ENCODE results near the gene B4GALT3. TPM values are rescaled to one million over a fixed set of nuclear protein-coding genes. Genes with fewer than 3 reads are reported as not detected.

B4GALT3 gene
- total and polyA plus RNA-seq, 9 of the 15 experiments (the other 6 are each of a cell fraction or from before 2014, with no cell fraction given): 31.2 to 103 (median 46.1) TPM

DNA sequence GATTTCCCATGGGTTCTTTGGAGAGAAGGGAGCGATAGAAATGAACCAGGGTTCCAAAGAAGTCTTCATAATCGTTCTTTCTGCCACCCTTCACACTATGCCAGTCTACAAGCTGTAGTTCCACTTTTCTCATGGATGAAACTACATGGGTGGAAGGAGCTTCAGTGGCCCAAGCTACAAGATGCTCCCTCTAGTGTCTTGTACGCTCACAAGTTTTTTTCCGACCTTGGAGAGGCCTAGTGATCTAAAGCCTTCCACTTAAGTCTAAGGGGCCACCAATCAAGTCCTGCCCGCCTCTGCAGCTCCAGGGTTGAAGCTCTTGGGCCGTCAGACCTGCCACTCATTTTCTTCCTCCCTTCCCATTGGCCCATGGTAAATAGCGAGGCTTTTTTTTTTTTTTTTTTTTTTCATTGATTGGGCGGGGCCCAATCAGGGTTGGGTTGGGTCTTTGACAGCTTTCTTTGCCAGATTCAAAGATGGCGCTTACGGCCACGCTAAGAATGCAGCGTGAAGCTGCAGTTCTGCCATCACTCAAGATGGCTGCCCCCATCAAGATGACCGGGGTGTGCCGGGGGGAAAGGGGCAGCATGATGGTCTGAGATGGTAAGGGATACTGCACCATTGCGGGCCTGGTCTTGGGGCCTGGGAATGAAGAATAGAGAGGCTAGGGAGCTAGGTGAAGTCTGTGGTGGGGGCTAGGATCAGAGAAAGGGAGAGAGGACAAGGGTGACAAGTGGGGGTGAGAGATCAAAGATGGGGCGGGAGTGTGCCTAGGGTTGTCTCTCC is 48.4 kb upstream of the B4GALT3 start, which contains the start of gene TOMM40L (continued):
- TF ChIP-seq FOXJ3 (CRISPR knock-in tag; IDR thresholded peaks at IDR 0.05): no peak
- no peak for TF ChIP-seq HOXB6 (CRISPR knock-in tag; IDR thresholded peaks at IDR 0.05; ENCODE audit: borderline replicate concordance)
- no peak for TF ChIP-seq NFE2 (IDR thresholded peaks at IDR 0.05; ENCODE audit: low read depth)
- no peak for TF ChIP-seq NELFE (IDR thresholded peaks at IDR 0.05; ENCODE audit: insufficient read depth, insufficient read length)
- no peak for TF ChIP-seq ZNF436 (CRISPR knock-in tag; IDR thresholded peaks at IDR 0.05)
- no peak for TF ChIP-seq NFXL1 (CRISPR knock-in tag; IDR thresholded peaks at IDR 0.05)
- TF ChIP-seq, protein P1, sequence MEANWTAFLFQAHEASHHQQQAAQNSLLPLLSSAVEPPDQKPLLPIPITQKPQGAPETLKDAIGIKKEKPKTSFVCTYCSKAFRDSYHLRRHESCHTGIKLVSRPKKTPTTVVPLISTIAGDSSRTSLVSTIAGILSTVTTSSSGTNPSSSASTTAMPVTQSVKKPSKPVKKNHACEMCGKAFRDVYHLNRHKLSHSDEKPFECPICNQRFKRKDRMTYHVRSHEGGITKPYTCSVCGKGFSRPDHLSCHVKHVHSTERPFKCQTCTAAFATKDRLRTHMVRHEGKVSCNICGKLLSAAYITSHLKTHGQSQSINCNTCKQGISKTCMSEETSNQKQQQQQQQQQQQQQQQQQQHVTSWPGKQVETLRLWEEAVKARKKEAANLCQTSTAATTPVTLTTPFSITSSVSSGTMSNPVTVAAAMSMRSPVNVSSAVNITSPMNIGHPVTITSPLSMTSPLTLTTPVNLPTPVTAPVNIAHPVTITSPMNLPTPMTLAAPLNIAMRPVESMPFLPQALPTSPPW (CRISPR knock-in tag; IDR thresholded peaks at IDR 0.05): peak; percentile 81
- TF ChIP-seq ZNF212 (CRISPR knock-in tag; IDR thresholded peaks at IDR 0.05): no peak
- TF ChIP-seq, protein P2, sequence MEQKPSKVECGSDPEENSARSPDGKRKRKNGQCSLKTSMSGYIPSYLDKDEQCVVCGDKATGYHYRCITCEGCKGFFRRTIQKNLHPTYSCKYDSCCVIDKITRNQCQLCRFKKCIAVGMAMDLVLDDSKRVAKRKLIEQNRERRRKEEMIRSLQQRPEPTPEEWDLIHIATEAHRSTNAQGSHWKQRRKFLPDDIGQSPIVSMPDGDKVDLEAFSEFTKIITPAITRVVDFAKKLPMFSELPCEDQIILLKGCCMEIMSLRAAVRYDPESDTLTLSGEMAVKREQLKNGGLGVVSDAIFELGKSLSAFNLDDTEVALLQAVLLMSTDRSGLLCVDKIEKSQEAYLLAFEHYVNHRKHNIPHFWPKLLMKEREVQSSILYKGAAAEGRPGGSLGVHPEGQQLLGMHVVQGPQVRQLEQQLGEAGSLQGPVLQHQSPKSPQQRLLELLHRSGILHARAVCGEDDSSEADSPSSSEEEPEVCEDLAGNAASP (IDR thresholded peaks at IDR 0.05): no peak
- TF ChIP-seq, protein P3, sequence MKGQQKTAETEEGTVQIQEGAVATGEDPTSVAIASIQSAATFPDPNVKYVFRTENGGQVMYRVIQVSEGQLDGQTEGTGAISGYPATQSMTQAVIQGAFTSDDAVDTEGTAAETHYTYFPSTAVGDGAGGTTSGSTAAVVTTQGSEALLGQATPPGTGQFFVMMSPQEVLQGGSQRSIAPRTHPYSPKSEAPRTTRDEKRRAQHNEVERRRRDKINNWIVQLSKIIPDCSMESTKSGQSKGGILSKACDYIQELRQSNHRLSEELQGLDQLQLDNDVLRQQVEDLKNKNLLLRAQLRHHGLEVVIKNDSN (CRISPR knock-in tag; IDR thresholded peaks at IDR 0.05): no peak
- 0 out of 2 replicates have a peak, but pooled peaks have one; percentile 23 for TF ChIP-seq ZNF583 (CRISPR knock-in tag; IDR thresholded peaks at IDR 0.05)
- no peak for TF ChIP-seq TCF7L2 (IDR thresholded peaks at IDR 0.05; ENCODE audit: low read depth, low read length)
- TF ChIP-seq RAD51 (IDR thresholded peaks at IDR 0.05; ENCODE audit: borderline replicate concordance, low read depth): no peak
- TF ChIP-seq, protein P4, sequence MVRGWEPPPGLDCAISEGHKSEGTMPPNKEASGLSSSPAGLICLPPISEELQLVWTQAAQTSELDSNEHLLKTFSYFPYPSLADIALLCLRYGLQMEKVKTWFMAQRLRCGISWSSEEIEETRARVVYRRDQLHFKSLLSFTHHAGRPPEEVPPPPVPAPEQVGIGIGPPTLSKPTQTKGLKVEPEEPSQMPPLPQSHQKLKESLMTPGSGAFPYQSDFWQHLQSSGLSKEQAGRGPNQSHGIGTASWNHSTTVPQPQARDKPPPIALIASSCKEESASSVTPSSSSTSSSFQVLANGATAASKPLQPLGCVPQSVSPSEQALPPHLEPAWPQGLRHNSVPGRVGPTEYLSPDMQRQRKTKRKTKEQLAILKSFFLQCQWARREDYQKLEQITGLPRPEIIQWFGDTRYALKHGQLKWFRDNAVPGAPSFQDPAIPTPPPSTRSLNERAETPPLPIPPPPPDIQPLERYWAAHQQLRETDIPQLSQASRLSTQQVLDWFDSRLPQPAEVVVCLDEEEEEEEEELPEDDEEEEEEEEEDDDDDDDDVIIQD (CRISPR knock-in tag; IDR thresholded peaks at IDR 0.05): no peak
- no peak for TF ChIP-seq ZNF764 (CRISPR knock-in tag; IDR thresholded peaks at IDR 0.05; ENCODE audit: low read depth)
- TF ChIP-seq GATAD2B (IDR thresholded peaks at IDR 0.05; ENCODE audit: borderline replicate concordance): no peak
- TF ChIP-seq ZNF584 (CRISPR knock-in tag; IDR thresholded peaks at IDR 0.05; ENCODE audit: low read depth): no peak
- no peak for TF ChIP-seq ZNF445 (CRISPR knock-in tag; IDR thresholded peaks at IDR 0.05; ENCODE audit: low read depth)
- TF ChIP-seq ZNF384 (IDR thresholded peaks at IDR 0.05; ENCODE audit: low read depth, low read length): peak; percentile 100
- TF ChIP-seq, protein P5, sequence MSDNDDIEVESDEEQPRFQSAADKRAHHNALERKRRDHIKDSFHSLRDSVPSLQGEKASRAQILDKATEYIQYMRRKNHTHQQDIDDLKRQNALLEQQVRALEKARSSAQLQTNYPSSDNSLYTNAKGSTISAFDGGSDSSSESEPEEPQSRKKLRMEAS (CRISPR knock-in tag; IDR thresholded peaks at IDR 0.05): peak; percentile 15; the same call in 1 of the 2 replicates
- TF ChIP-seq SMARCC2 (IDR thresholded peaks at IDR 0.05; ENCODE audit: low read depth): no peak
- peak; percentile 88 for TF ChIP-seq TAF1 (IDR thresholded peaks at IDR 0.05; ENCODE audit: control insufficient read depth, extremely low read depth, insufficient read depth, low read length, severe bottlenecking)
- TF ChIP-seq ZSCAN32 (CRISPR knock-in tag; IDR thresholded peaks at IDR 0.05): no peak
- no peak for TF ChIP-seq PCBP1 (IDR thresholded peaks at IDR 0.05; ENCODE audit: low read depth, low read length, poor library complexity, severe bottlenecking)

All from K562 (cell line).